ENCODE results near the gene TSC2. TPM values are rescaled to one million over a fixed set of nuclear protein-coding genes. Genes with fewer than 3 reads are reported as not detected.

The TSC2 gene
- total RNA-seq, 1 experiment from 2014 or later: 134 TPM

DNA sequence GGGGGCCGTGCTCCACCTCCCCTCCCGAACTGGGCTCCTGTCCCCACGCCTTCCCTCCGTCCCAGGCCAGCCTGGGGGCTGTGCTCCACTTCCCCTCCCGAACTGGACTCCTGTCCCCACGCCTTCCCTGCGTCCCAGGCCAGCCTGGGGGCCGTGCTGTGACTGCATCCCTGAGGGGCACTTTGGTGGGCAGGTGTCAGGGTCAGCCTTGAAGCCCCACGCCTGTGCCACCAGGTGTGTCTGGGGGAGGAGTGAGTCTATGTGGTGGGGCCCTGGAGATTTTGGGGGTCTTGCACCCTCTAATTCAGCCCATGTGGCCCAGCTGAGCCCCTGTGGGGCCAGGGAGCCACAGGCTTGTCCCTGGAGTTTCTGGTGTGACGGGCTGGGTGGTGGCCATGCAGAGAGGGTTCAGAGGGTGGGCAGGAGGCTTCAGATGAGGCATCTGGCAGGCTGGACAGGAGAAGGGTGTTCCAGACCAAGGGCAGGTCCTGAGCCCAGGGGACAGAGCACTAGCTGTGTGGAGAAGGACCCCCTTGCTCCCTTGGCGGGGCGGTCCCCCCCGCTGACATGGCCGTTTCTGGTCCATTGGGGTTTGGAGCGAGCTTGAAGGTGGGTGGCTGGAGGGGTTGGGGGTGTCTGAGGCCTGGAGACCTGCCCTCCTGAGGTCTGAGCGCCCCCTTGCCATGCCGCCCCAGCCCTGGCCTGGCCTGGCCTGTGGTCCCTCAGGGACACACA lies 12.9 kb upstream of the TSC2 start (continued):
- TF ChIP-seq, protein P1, sequence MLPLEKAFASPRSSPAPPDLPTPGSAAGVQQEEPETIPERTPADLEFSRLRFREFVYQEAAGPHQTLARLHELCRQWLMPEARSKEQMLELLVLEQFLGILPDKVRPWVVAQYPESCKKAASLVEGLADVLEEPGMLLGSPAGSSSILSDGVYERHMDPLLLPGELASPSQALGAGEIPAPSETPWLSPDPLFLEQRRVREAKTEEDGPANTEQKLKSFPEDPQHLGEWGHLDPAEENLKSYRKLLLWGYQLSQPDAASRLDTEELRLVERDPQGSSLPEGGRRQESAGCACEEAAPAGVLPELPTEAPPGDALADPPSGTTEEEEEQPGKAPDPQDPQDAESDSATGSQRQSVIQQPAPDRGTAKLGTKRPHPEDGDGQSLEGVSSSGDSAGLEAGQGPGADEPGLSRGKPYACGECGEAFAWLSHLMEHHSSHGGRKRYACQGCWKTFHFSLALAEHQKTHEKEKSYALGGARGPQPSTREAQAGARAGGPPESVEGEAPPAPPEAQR (CRISPR knock-in tag; IDR thresholded peaks at IDR 0.05): no peak
- TF ChIP-seq ZNF671 (CRISPR knock-in tag; IDR thresholded peaks at IDR 0.05) (no peak), CBFB (CRISPR knock-in tag; IDR thresholded peaks at IDR 0.05; ENCODE audit: low read depth) (no peak), PRRX2 (CRISPR knock-in tag; IDR thresholded peaks at IDR 0.05) (no peak), JUN (CRISPR knock-in tag; IDR thresholded peaks at IDR 0.05) (no peak), IRF2 (CRISPR knock-in tag; IDR thresholded peaks at IDR 0.05; ENCODE audit: borderline replicate concordance, low read depth) (no peak), JAZF1 (CRISPR knock-in tag; IDR thresholded peaks at IDR 0.05) (no peak), TCF7 (CRISPR knock-in tag; IDR thresholded peaks at IDR 0.05; ENCODE audit: low read depth) (no peak)
- TF ChIP-seq, protein P2, sequence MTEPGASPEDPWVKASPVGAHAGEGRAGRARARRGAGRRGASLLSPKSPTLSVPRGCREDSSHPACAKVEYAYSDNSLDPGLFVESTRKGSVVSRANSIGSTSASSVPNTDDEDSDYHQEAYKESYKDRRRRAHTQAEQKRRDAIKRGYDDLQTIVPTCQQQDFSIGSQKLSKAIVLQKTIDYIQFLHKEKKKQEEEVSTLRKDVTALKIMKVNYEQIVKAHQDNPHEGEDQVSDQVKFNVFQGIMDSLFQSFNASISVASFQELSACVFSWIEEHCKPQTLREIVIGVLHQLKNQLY (CRISPR knock-in tag; IDR thresholded peaks at IDR 0.05): no peak
- TF ChIP-seq, protein P3, sequence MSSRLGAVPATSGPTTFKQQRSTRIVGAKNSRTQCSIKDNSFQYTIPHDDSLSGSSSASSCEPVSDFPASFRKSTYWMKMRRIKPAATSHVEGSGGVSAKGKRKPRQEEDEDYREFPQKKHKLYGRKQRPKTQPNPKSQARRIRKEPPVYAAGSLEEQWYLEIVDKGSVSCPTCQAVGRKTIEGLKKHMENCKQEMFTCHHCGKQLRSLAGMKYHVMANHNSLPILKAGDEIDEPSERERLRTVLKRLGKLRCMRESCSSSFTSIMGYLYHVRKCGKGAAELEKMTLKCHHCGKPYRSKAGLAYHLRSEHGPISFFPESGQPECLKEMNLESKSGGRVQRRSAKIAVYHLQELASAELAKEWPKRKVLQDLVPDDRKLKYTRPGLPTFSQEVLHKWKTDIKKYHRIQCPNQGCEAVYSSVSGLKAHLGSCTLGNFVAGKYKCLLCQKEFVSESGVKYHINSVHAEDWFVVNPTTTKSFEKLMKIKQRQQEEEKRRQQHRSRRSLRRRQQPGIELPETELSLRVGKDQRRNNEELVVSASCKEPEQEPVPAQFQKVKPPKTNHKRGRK (CRISPR knock-in tag; IDR thresholded peaks at IDR 0.05; ENCODE audit: borderline replicate concordance): no peak

DNA sequence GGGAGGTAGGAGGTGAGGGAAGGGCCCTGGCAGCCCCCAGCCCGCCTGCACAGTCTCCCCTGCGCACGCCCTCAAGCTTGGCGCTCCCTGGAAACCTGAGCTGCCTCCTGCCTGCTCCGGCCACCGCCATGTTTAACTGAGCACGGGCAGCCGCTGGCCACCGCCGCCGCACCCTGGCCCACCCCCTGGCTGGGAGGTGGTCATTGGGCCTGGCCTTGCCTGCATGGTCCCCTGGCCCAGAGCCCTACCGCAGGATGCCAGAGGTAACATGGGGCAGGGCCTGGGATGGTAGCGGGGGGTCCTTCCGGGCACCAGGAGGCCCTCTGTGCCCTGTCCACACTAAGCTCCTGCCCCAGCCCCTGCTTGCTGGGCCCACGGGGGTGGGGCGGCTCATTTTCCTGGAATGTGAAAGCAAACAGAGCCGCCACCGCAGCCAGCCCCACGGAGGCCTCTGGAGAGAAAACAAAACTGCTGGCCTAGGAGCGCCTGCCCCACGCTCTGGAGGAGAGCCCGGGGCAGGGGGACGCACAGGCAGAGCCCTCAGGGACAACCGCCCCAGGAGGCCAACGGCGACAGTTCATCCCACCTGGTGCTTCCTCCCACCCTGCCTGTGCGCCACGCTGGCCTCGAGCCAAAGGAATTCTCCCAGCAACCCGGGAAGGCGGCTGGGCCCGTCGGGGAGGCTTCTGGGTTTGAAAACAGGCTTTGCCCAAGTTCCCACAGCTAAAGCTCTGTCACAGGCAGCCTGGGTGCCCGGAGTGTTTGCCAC lies 12.2 kb upstream of the TSC2 start:
- H3K9me3 Mint-ChIP-seq: no peaks in the 10 kb centered on the region
- CTCF ChIA-PET: interaction anchor here (1.0 to 2.3 kb wide), 4 partner anchors 12 to 105 kb away, joined by 3 to 12 read pairs (median 5); no protein-coding TSS in a partner anchor
- no peak overlapping the region for H3K27ac Mint-ChIP-seq
- POLR2A ChIA-PET: no interaction called here
- no peaks in the 10 kb centered on the region for H3K4me1 Mint-ChIP-seq
- no peak for DNase-seq (ENCODE audit: low spot score)
- H3K4me3 Mint-ChIP-seq: no peak overlapping the region
- no peaks in the 10 kb centered on the region for H3K36me3 Mint-ChIP-seq
- no peaks in the 10 kb centered on the region for H3K27me3 Mint-ChIP-seq (ENCODE audit: low read depth)
- no peak for ATAC-seq
- peak; percentile 36; the same call in 1 of the 2 replicates for TF ChIP-seq GABPB1 (CRISPR knock-in tag; IDR thresholded peaks at IDR 0.05)
- TF ChIP-seq ETV6 (CRISPR knock-in tag; IDR thresholded peaks at IDR 0.05): no peak

DNA sequence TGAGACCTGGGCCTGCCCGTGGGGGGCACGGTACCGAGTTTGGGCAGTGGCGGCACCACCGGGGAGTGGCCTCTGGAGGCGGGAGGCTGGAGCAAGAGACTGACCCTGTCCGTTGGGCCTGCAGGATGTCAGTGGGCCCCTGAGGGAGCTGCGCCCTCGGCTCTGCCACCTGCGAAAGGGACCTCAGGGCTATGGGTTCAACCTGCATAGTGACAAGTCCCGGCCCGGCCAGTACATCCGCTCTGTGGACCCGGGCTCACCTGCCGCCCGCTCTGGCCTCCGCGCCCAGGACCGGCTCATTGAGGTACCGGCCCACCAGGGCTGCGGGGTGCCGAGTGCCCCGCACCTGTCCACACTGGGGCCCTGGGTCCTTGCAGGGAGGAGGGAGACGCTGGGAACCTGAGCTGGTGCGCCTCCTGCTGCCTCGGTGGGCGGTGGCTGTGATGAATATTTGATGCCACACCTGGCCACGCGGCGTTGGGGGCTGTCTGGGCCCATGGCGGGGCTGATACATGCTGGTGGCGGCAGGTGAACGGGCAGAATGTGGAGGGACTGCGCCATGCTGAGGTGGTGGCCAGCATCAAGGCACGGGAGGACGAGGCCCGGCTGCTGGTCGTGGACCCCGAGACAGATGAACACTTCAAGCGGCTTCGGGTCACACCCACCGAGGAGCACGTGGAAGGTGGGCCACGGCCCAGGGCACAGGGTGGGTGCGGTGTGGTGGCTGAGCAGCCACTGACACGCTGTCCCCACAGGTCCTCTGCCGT lies 11.4 kb upstream of the TSC2 start:
- DNase-seq (ENCODE audit: low spot score): no peak

More for the DNA sequence above, 11.4 kb upstream of the TSC2 start:
- no peaks in the 10 kb centered on the region for H3K36me3 Mint-ChIP-seq
- H3K27ac Mint-ChIP-seq: no peak overlapping the region
- CTCF ChIA-PET: interaction anchor here (1.4 to 2.3 kb wide), 3 partner anchors 13 to 104 kb away, joined by 4 to 12 read pairs (median 6); no protein-coding TSS in a partner anchor
- H3K4me3 Mint-ChIP-seq: no peak overlapping the region
- H3K27me3 Mint-ChIP-seq (ENCODE audit: low read depth): no peaks in the 10 kb centered on the region
- TF ChIP-seq MYBL2 (CRISPR knock-in tag; IDR thresholded peaks at IDR 0.05) (no peak), GTF2I (CRISPR knock-in tag; conservative IDR thresholded peaks at IDR 0.05) (no peak), MXD4 (CRISPR knock-in tag; IDR thresholded peaks at IDR 0.05; ENCODE audit: borderline replicate concordance) (no peak), RELA (CRISPR knock-in tag; IDR thresholded peaks at IDR 0.05; ENCODE audit: borderline replicate concordance) (no peak)
- TF ChIP-seq, protein P4, sequence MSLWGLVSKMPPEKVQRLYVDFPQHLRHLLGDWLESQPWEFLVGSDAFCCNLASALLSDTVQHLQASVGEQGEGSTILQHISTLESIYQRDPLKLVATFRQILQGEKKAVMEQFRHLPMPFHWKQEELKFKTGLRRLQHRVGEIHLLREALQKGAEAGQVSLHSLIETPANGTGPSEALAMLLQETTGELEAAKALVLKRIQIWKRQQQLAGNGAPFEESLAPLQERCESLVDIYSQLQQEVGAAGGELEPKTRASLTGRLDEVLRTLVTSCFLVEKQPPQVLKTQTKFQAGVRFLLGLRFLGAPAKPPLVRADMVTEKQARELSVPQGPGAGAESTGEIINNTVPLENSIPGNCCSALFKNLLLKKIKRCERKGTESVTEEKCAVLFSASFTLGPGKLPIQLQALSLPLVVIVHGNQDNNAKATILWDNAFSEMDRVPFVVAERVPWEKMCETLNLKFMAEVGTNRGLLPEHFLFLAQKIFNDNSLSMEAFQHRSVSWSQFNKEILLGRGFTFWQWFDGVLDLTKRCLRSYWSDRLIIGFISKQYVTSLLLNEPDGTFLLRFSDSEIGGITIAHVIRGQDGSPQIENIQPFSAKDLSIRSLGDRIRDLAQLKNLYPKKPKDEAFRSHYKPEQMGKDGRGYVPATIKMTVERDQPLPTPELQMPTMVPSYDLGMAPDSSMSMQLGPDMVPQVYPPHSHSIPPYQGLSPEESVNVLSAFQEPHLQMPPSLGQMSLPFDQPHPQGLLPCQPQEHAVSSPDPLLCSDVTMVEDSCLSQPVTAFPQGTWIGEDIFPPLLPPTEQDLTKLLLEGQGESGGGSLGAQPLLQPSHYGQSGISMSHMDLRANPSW (CRISPR knock-in tag; conservative IDR thresholded peaks at IDR 0.05; ENCODE audit: low read depth): no peak
- TF ChIP-seq, protein P5, sequence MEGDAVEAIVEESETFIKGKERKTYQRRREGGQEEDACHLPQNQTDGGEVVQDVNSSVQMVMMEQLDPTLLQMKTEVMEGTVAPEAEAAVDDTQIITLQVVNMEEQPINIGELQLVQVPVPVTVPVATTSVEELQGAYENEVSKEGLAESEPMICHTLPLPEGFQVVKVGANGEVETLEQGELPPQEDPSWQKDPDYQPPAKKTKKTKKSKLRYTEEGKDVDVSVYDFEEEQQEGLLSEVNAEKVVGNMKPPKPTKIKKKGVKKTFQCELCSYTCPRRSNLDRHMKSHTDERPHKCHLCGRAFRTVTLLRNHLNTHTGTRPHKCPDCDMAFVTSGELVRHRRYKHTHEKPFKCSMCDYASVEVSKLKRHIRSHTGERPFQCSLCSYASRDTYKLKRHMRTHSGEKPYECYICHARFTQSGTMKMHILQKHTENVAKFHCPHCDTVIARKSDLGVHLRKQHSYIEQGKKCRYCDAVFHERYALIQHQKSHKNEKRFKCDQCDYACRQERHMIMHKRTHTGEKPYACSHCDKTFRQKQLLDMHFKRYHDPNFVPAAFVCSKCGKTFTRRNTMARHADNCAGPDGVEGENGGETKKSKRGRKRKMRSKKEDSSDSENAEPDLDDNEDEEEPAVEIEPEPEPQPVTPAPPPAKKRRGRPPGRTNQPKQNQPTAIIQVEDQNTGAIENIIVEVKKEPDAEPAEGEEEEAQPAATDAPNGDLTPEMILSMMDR (IDR thresholded peaks at IDR 0.05): no peak
- H3K9me3 Mint-ChIP-seq: no peaks in the 10 kb centered on the region
- no peak for ATAC-seq
- POLR2A ChIA-PET: no interaction called here
- H3K4me1 Mint-ChIP-seq: no peaks in the 10 kb centered on the region
